Esophagus muscularis mucosa (tissue), 4 donors: ENCODE measurements around the gene CNIH2. TPM values are rescaled to one million over a fixed set of nuclear protein-coding genes. Genes with fewer than 3 reads are reported as not detected.

Experiments
- DNase-seq: peaks from one replicate; pipeline ENCODE4 v3.0.0-alpha.2; 2017; ENCODE audit errors: extremely low spot score
- H3K27ac ChIP-seq, 4 donors: fragments of 200-600 bp; sonication (generic); replicated peaks in 1 of 4; 1 replicate in 3 of 4; 2 replicates in 1 of 4; pipeline ENCODE4 v1.5.1; 2016 to 2019; ENCODE audit warnings: mild to moderate bottlenecking in 1 of 4
- H3K27me3 ChIP-seq, 4 donors: fragments of 200-600 bp; sonication (generic); one replicate each; pipeline versions ENCODE4 v1.5.1 to v1.6.0; 2016 to 2019
- H3K36me3 ChIP-seq, 4 donors: fragments of 200-600 bp; sonication (generic); one replicate each; pipeline ENCODE4 v1.5.1; 2016 to 2019
- H3K4me1 ChIP-seq, 4 donors: fragments of 200-600 bp; sonication (generic); one replicate each; pipeline ENCODE4 v1.5.1; 2016 to 2019
- H3K4me3 ChIP-seq, 4 donors: fragments of 200-600 bp; sonication (generic); 1 replicate in 2 of 4; 2 replicates in 2 of 4; pipeline ENCODE4 v1.5.1; 2016 to 2019; ENCODE audit warnings: mild to moderate bottlenecking in 4 of 4, moderate library complexity in 1 of 4
- H3K9me3 ChIP-seq, 4 donors: fragments of 200-600 bp; sonication (generic); 1 replicate in 3 of 4; 2 replicates in 1 of 4; pipeline ENCODE4 v1.5.1; 2016 to 2019
- EP300 ChIP-seq: sonication (generic); formaldehyde crosslinking; IDR thresholded peaks from one replicate; pipeline ENCODE4 v1.6.1; 2017; ENCODE audit warnings: antibody characterized with exemption
- POLR2A ChIP-seq: fragments of 450-650 bp; IDR thresholded peaks from one replicate; pipeline ENCODE4 v1.6.1; 2017; ENCODE audit warnings: antibody characterized with exemption, moderate library complexity, mild to moderate bottlenecking, low read depth
- POLR2AphosphoS5 ChIP-seq, 2 donors: sonication (generic); formaldehyde crosslinking; IDR thresholded peaks; one replicate each; pipeline ENCODE4 v1.6.1; 2017; ENCODE audit warnings: antibody characterized with exemption in 2 of 2
- WGBS: methylation state at CpG from one replicate; pipeline ENCODE4 v1.1.5; 2018; 5-methylcytosine and 5-hydroxymethylcytosine counted together
- intact Hi-C: fragments of 100-400 bp; cut with DNase I; formaldehyde crosslinking; loops from one replicate; pipeline ENCODE4 v1.15.1; 2023
- total RNA-seq, 4 donors: library from RNA; depleted of rRNA; stranded (reverse); fragments of >200 nt; gene quantifications; one replicate each; pipeline versions ENCODE4 v1.1.0 to v1.2.1, GENCODE V29; 2016
- TF ChIP-seq, protein P1 (sequence below), 3 experiments: fragments of 200-600 bp in 2 of 3; fragments of 450-650 bp in 1 of 3; sonication (generic) in 2 of 3; IDR thresholded peaks; one replicate each; pipeline ENCODE4 v1.5.1; 2017 to 2019; ENCODE audit warnings: antibody characterized with exemption in 3 of 3, mild to moderate bottlenecking in 2 of 3, moderate library complexity in 1 of 3

The CNIH2 gene
- total RNA-seq, 4 donors from 2014 or later = 0.40 TPM; not detected in 3

DNA sequence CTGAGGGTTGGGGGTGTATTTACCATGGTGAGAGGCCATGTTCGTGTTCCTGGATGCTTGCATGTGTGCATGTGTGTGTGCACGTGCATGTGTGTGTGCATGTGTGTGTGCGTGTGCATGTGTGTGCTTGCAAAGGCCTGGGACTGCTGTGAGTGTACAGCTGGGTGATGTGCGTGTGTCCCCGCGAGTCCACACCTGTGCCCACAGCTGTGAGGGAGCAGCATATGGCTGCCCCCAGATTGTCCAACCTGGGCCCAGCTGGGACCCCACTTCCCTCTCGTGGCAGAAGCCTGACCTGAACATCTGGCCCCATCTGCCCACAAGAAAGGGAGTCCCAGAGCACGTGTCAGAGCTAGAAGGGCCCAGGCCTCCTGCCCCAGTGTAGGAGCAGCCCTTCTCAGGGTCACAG, 47.3 kb downstream of the CNIH2 start:
- Histone ChIP-seq H3K9me3 (no peaks in the 10 kb centered on the region), H3K4me3 (no peak overlapping the region), H3K27me3 (no peaks in the 10 kb centered on the region), H3K36me3 (no peaks in the 10 kb centered on the region), H3K27ac (peak overlapping the region in 3 of 4 donors; percentile 66 to 78 (median 71)), H3K4me1 (peaks cover 34 to 45% (median 45%) of the 10 kb centered on the region in 4 donors)
- DNase-seq = no peak
- intact Hi-C loops = no loop called here
- 89% methylated on average over 6 of the region's 8 CpGs for whole genome bisulfite sequencing
- TF ChIP-seq EP300 (no peak), POLR2AphosphoS5 (IDR thresholded peaks at IDR 0.05) (no peak), POLR2A (no peak)
- TF ChIP-seq, protein P1, sequence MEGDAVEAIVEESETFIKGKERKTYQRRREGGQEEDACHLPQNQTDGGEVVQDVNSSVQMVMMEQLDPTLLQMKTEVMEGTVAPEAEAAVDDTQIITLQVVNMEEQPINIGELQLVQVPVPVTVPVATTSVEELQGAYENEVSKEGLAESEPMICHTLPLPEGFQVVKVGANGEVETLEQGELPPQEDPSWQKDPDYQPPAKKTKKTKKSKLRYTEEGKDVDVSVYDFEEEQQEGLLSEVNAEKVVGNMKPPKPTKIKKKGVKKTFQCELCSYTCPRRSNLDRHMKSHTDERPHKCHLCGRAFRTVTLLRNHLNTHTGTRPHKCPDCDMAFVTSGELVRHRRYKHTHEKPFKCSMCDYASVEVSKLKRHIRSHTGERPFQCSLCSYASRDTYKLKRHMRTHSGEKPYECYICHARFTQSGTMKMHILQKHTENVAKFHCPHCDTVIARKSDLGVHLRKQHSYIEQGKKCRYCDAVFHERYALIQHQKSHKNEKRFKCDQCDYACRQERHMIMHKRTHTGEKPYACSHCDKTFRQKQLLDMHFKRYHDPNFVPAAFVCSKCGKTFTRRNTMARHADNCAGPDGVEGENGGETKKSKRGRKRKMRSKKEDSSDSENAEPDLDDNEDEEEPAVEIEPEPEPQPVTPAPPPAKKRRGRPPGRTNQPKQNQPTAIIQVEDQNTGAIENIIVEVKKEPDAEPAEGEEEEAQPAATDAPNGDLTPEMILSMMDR (IDR thresholded peaks at IDR 0.05) = no peak

DNA sequence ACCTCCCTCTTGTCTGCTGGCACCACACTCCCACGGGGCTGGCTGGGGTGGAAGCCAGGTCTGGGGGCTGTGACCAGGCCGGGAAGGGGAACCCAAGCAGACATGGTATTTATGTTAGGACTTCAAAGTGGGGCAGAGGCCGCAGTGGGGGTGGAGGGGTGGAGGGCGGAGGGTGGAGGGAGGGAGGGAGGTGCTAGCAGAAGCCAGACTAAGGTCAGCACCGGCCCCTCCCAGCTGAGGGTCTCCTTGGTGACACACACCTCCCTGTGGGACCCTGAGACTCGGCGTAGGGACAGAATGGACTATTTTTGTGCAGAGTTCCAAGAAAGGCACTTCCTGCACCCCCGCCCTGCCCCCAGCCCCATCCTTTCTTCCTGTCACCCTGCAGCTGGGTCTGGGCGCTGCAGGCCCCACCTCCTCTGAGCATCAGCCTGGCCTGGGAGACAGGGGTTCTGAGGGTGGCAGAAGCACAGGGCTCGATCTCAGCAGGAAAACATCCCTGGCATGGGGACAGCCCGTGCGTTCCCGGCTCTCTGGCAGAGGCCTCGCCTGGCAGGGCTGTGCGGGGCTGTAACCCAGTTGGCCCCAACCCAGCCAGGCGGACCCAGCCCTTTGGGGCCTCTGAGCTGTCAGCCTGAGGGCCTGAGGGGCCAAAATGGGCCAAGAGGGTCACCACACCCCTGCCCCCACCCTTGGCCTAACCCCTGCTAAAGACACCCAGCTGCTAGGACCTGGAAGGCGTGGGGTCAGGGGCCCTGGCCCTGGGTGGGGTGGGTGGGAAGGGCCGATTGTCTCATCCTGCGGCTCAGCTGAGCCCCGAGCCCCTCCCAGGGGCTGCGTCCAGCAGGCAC, 48.5 kb downstream of the CNIH2 start:
- peak; percentile 5 to 32 for TF ChIP-seq POLR2AphosphoS5 (IDR thresholded peaks at IDR 0.05)
- TF ChIP-seq, protein P1 (IDR thresholded peaks at IDR 0.05) = no peak
- no peak for DNase-seq
- Histone ChIP-seq H3K9me3 (no peaks in the 10 kb centered on the region), H3K4me1 (peaks cover 34 to 45% (median 44%) of the 10 kb centered on the region in 4 donors), H3K27ac (peak overlapping the region; percentile 52 to 78 (median 68)), H3K27me3 (no peaks in the 10 kb centered on the region), H3K36me3 (no peaks in the 10 kb centered on the region), H3K4me3 (no peak overlapping the region)
- 41% methylated on average over 6 of the region's 21 CpGs for WGBS
- intact Hi-C loops = no loop called here

DNA sequence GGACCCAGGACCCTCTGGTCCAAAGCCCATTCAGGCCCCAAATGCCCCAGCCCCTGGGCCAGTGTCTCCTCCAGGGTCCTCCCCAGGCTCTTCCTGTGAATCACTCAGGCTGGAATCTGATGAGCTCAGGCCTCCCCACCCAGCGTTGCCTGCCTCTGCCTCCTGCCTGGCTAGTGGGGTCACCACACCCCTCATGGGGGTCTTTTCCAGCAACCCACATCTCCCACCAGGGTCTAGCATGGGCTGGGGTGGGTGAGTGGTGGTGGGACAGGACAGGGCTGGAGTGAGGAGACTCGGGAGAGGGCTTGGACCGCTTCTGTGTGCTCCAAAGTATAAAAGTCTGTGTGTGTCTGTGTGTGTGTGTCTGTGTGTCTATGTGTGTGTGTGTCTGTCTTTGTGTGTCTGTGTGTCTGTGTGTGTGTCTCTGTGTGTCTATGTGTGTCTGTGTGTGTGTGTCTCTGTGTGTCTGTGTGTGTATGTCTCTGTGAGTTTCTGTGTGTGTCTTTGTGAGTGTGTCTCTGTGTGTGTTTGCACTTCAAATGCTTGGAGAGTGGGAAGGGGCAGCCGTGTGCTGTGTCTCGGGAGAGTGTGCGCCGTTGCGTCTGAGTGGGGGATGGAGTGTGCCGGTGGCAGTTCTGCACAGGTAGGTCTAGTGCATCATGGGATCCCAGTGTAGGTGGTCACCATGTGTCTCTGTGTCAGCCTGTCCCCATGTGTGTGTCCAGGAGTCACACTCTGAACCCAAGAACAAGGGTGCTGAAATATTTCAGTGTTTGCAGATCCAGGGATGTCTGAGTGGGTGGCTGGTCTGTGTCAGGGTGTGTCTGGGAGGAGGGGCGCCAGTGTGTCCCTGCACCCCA, 49.4 kb downstream of the CNIH2 start:
- TF ChIP-seq, protein P1 (IDR thresholded peaks at IDR 0.05) = no peak
- TF ChIP-seq EP300 = no peak
- TF ChIP-seq POLR2AphosphoS5 (IDR thresholded peaks at IDR 0.05) = no peak
- no peak for TF ChIP-seq POLR2A
- WGBS = 73% methylated on average over 7 of the region's 10 CpGs

GRCh38 chr11:66328031-66328301, 50.0 kb downstream of the CNIH2 start:
- no peak overlapping the region for H3K4me3 ChIP-seq
- no peak for DNase-seq
- H3K9me3 ChIP-seq = no peaks in the 10 kb centered on the region
- peaks cover 32 to 35% (median 34%) of the 10 kb centered on the region in 4 donors for H3K4me1 ChIP-seq
- intact Hi-C loops = loop anchor here (2.0 kb wide), 1 partner anchor 17 kb away; no protein-coding TSS in a partner anchor
- peak overlapping the region; percentile 52 to 78 (median 68) for H3K27ac ChIP-seq
- peaks cover 0 to 13% (median 11%) of the 10 kb centered on the region in 4 donors for H3K36me3 ChIP-seq
- TF ChIP-seq POLR2AphosphoS5 (IDR thresholded peaks at IDR 0.05) = no peak
- TF ChIP-seq POLR2A = no peak
- TF ChIP-seq EP300 = no peak
- TF ChIP-seq, protein P1 (IDR thresholded peaks at IDR 0.05) = no peak
- WGBS = 70% methylated on average over 2 of the region's 3 CpGs
- H3K27me3 ChIP-seq = no peaks in the 10 kb centered on the region

More for the DNA sequence above, 49.4 kb downstream of the CNIH2 start:
- DNase-seq = no peak
- no peaks in the 10 kb centered on the region for H3K9me3 ChIP-seq
- H3K27me3 ChIP-seq = no peaks in the 10 kb centered on the region
- no peak overlapping the region for H3K4me3 ChIP-seq
- peaks cover 0 to 7% (median 5%) of the 10 kb centered on the region in 4 donors for H3K36me3 ChIP-seq
- peak overlapping the region; percentile 52 to 78 (median 68) for H3K27ac ChIP-seq
- H3K4me1 ChIP-seq = peaks cover 34 to 37% (median 35%) of the 10 kb centered on the region in 4 donors
- intact Hi-C loops = loop anchor here (2.0 kb wide), 1 partner anchor 17 kb away; no protein-coding TSS in a partner anchor
